Endothelial cell (in vitro differentiated cells): ENCODE measurements around the gene TSPAN13. TPM values are rescaled to one million over a fixed set of nuclear protein-coding genes. Genes with fewer than 3 reads are reported as not detected.
A peak's percentile ranks its signal among the peaks of the same experiment; 100 is the strongest.

Experiments used
- DNase-seq: peaks from one replicate; pipeline ENCODE4 v3.0.0; 2021; ENCODE audit warnings: low spot score
- H3K27ac Mint-ChIP-seq: one replicate; pipeline ENCODE4 v1.8.0; 2021; ENCODE audit warnings: mixed read lengths, inconsistent platforms; ENCODE audit not compliant: unreplicated experiment
- H3K27me3 Mint-ChIP-seq: one replicate; pipeline ENCODE4 v1.8.0; 2021; ENCODE audit warnings: mild to moderate bottlenecking, moderate library complexity, mixed read lengths, inconsistent platforms; ENCODE audit not compliant: unreplicated experiment
- H3K36me3 Mint-ChIP-seq: one replicate; pipeline ENCODE4 v1.8.0; 2021; ENCODE audit warnings: mild to moderate bottlenecking, low read depth, mixed read lengths, inconsistent platforms; ENCODE audit not compliant: unreplicated experiment
- H3K4me1 Mint-ChIP-seq: one replicate; pipeline ENCODE4 v1.8.0; 2021; ENCODE audit warnings: mild to moderate bottlenecking, mixed read lengths, inconsistent platforms; ENCODE audit not compliant: unreplicated experiment
- H3K4me3 Mint-ChIP-seq: one replicate; pipeline ENCODE4 v1.8.0; 2021; ENCODE audit warnings: mild to moderate bottlenecking, mixed read lengths, inconsistent platforms; ENCODE audit not compliant: unreplicated experiment
- H3K9me3 Mint-ChIP-seq: one replicate; pipeline ENCODE4 v1.8.0; 2021; ENCODE audit warnings: mixed read lengths, inconsistent platforms; ENCODE audit not compliant: unreplicated experiment
- long read RNA-seq: library from polyadenylated mRNA; unstranded; transcript quantifications from one replicate; pipeline ENCODE4 v2.0.0, GENCODE V29; 2020; ENCODE audit not compliant: unreplicated experiment
- total RNA-seq: library from RNA; stranded (reverse); fragmentation: NEBNext Ultra II Directional; extraction: Animal tissue kit (Norgen Biotek cat#: 25700); gene quantifications from one replicate; pipeline ENCODE4 v1.2.1, GENCODE V29; 2021; ENCODE audit not compliant: unreplicated experiment
- TF ChIP-seq, protein P1 (sequence below): fragments of 200-600 bp; sonication (generic); IDR thresholded peaks from one replicate; pipeline ENCODE4 v1.5.0; 2021; ENCODE audit warnings: antibody characterized with exemption; ENCODE audit not compliant: unreplicated experiment

TSPAN13 gene
- total RNA-seq = 82.0 TPM
- long read RNA-seq, transcript TSPAN13-201 (6 exons, 2,093 nt) = major isoform, 65 of 67 reads
- long read RNA-seq, partial matches to known transcripts = 1 of 67 reads
- long read RNA-seq, other reads (novel, unspliced or antisense) = 1 of 67 reads

DNA sequence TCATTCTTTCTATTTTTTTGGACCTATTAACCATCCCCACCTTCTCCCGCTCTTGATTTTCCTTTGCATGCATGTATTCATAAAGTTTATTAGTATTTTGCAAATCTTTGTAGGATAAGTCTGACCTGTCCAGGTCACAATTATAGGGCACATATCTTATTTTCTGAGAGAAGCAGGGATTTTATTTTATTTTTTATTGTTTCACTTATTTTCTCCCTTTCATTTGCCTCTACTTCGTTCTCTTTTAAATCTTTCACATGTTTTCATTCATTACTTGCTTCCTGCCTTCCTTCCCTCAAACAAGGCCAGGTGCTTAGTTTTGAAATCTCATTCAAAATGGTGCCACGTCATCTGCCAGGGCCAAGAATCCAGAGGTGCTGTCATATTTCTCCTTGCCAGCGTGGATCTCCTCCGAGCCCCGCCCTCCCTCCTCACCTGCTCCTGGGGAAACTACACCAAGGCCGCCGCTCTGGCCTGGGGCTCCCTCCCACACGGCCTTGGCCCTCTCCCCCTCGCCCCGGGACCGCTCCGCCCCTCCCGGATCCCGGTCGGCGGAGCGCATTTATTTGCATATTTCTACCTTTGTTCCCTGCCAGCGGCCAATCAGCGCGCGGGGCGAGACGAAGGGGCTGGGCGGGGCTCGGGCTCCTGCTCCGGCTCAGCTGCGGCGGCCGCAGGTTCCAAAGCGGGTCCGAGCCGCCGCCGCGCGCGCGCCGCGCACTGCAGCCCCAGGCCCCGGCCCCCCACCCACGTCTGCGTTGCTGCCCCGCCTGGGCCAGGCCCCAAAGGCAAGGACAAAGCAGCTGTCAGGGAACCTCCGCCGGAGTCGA is at the start of gene TSPAN13:
Gene TSPAN13, plus strand, starts transcription at position 654 of the 830 bp plus-strand sequence. CDS start 213 bp downstream, outside the sequence.
- H3K9me3 Mint-ChIP-seq = no peaks in the 10 kb centered on the region
- peak; percentile 89 for DNase-seq
- TF ChIP-seq, protein P1, sequence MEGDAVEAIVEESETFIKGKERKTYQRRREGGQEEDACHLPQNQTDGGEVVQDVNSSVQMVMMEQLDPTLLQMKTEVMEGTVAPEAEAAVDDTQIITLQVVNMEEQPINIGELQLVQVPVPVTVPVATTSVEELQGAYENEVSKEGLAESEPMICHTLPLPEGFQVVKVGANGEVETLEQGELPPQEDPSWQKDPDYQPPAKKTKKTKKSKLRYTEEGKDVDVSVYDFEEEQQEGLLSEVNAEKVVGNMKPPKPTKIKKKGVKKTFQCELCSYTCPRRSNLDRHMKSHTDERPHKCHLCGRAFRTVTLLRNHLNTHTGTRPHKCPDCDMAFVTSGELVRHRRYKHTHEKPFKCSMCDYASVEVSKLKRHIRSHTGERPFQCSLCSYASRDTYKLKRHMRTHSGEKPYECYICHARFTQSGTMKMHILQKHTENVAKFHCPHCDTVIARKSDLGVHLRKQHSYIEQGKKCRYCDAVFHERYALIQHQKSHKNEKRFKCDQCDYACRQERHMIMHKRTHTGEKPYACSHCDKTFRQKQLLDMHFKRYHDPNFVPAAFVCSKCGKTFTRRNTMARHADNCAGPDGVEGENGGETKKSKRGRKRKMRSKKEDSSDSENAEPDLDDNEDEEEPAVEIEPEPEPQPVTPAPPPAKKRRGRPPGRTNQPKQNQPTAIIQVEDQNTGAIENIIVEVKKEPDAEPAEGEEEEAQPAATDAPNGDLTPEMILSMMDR = no peak
- peak within 1 kb of the TSS; percentile 98 for H3K4me3 Mint-ChIP-seq
- no peaks in the 10 kb centered on the region for H3K36me3 Mint-ChIP-seq
- H3K27ac Mint-ChIP-seq = peak within 1 kb of the TSS; percentile 94
- peaks cover 15% of the 10 kb centered on the region for H3K4me1 Mint-ChIP-seq
- H3K27me3 Mint-ChIP-seq = peaks cover 11% of the 10 kb centered on the region

DNA sequence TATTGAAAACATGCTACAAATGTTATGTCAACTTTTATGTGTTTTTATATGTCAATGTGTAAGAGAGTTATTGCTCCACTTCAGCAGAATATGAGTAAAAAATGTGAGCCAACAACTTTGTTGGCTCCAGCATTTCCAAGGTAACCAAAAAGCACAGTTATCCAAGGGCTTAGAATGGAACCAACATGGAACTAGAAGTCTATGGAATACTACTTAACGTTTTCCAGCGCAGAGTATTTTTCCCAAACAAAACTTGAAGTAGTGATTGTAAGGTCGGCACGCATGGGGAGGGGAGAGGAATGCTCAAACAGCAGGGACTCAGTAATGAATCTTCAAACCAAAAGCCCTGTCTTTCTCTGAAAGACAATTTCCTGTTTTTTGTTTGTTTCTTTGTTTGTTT is 45.0 kb upstream of the TSPAN13 start:
- Mint-ChIP-seq H3K36me3 (peaks cover 35% of the 10 kb centered on the region), H3K9me3 (no peaks in the 10 kb centered on the region), H3K27me3 (no peaks in the 10 kb centered on the region), H3K4me1 (no peaks in the 10 kb centered on the region), H3K4me3 (no peak overlapping the region), H3K27ac (peak overlapping the region; percentile 76)
- DNase-seq = no peak
- TF ChIP-seq, protein P1 = no peak

DNA sequence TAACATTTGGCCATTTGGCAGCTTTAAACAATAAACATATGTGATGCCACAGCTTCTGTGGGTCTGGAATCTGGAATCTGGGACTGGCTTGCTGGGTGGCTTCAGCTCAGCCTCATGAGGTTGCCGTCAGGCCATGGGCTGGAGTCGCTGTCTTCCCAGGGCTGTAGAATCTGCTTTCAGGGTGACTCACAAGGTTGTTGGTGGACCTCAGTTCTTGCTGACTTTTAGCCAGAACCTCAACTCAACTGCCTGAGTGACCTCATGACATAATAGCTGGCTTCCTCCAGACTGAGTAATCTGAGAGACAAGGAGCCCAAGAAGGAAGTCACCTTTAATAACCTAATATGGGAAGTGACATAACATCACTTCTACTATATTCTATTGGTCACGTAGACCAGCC is 44.6 kb upstream of the TSPAN13 start:
- peak overlapping the region; percentile 25 for H3K4me3 Mint-ChIP-seq
- TF ChIP-seq, protein P1 = no peak
- H3K9me3 Mint-ChIP-seq = no peaks in the 10 kb centered on the region
- peaks cover 35% of the 10 kb centered on the region for H3K36me3 Mint-ChIP-seq
- H3K4me1 Mint-ChIP-seq = no peaks in the 10 kb centered on the region
- H3K27me3 Mint-ChIP-seq = no peaks in the 10 kb centered on the region
- no peak overlapping the region for H3K27ac Mint-ChIP-seq
- DNase-seq = no peak

DNA sequence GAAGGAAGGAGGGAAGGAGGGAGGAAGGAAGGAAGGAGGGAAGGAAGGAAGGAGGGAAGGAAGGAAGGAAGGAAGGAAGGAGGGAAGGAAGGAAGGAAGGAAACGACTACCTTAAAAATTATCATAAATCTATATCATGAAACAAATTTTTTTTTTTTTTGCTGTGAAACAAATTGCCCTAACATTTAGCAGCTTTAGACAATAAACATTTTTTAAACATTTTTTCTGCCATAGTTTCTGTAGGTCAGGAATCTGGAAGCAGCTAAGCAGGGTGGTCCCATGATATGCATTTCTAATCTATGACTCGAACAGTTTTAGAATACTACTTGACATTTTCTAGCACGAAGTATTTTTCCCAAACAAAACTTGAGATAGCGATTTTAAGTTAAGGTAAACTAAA is 42.9 kb upstream of the TSPAN13 start:
- DNase-seq = no peak
- TF ChIP-seq, protein P1 = no peak
- H3K36me3 Mint-ChIP-seq = peaks cover 31% of the 10 kb centered on the region
- H3K27me3 Mint-ChIP-seq = no peaks in the 10 kb centered on the region
- H3K4me3 Mint-ChIP-seq = no peak overlapping the region
- no peak overlapping the region for H3K27ac Mint-ChIP-seq
- no peaks in the 10 kb centered on the region for H3K4me1 Mint-ChIP-seq
- H3K9me3 Mint-ChIP-seq = no peaks in the 10 kb centered on the region

DNA sequence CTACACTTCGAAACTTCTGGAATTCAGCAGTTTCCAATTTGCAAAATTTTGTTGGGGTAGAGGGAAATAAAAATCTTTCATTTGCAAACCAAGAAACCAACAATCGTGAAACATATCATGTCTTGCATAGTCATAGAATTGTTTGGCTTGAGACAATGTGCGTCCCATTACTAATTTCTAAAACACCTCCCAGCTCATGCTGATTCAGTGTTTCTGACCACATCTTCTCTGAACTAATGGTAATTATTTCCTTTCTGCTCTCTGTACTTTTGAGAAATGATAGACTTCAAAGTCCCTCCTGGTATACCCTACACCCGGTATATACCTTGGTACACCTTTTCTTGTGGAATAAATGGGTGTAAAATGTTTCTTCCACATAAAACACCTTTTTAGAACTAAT is 41.8 kb upstream of the TSPAN13 start:
- H3K4me3 Mint-ChIP-seq = no peak overlapping the region
- H3K9me3 Mint-ChIP-seq = no peaks in the 10 kb centered on the region
- DNase-seq = no peak
- TF ChIP-seq, protein P1 = no peak
- no peak overlapping the region for H3K27ac Mint-ChIP-seq
- H3K4me1 Mint-ChIP-seq = no peaks in the 10 kb centered on the region
- peaks cover 23% of the 10 kb centered on the region for H3K36me3 Mint-ChIP-seq
- no peaks in the 10 kb centered on the region for H3K27me3 Mint-ChIP-seq
